Neuronal stem cell (in vitro differentiated cells): ENCODE data around the gene SRSF9.

Experiments
- DNase-seq: peaks from one replicate; pipeline ENCODE4 v3.0.0-alpha.2; 2013; ENCODE audit warnings: low spot score
- H2AFZ ChIP-seq: one replicate; pipeline ENCODE4 v1.6.1; 2013; ENCODE audit warnings: mild to moderate bottlenecking, low read length, inconsistent platforms
- H2AK5ac ChIP-seq: 2 replicates; pipeline ENCODE4 v1.6.1; 2013; ENCODE audit warnings: low read depth, mild to moderate bottlenecking, inconsistent platforms, low read length, moderate library complexity, mixed read lengths
- H2BK120ac ChIP-seq: 2 replicates; pipeline ENCODE4 v1.6.1; 2013; ENCODE audit warnings: low read depth, mild to moderate bottlenecking, inconsistent platforms, low read length, moderate library complexity, mixed read lengths
- H2BK12ac ChIP-seq: one replicate; pipeline ENCODE4 v1.6.1; 2013; ENCODE audit warnings: low read length, inconsistent platforms
- H2BK15ac ChIP-seq: 2 replicates; pipeline ENCODE4 v1.6.1; 2013; ENCODE audit warnings: mild to moderate bottlenecking, low read length, inconsistent platforms, mixed read lengths
- H2BK5ac ChIP-seq: one replicate; pipeline ENCODE4 v1.6.1; 2013; ENCODE audit warnings: inconsistent platforms, mild to moderate bottlenecking, low read length, moderate library complexity
- H3K14ac ChIP-seq: one replicate; pipeline ENCODE4 v1.6.1; 2013; ENCODE audit warnings: low read length, inconsistent platforms
- H3K18ac ChIP-seq: 2 replicates; pipeline ENCODE4 v1.6.1; 2013; ENCODE audit warnings: low read length, inconsistent platforms
- H3K23ac ChIP-seq: 2 replicates; pipeline ENCODE4 v1.6.1; 2013; ENCODE audit warnings: low read depth, mild to moderate bottlenecking, mixed read lengths, low read length, inconsistent platforms; ENCODE audit not compliant: poor library complexity
- H3K27ac ChIP-seq: replicated peaks from 3 replicates; pipeline ENCODE4 v1.5.1; 2013; ENCODE audit warnings: low read length, inconsistent platforms
- H3K27me3 ChIP-seq, 3 experiments: 2 replicates each; pipeline ENCODE4 v1.6.1; 2013; ENCODE audit warnings: low read length in 3 of 3, mild to moderate bottlenecking in 2 of 3, inconsistent platforms in 1 of 3, low read depth in 1 of 3, mixed read lengths in 1 of 3, moderate library complexity in 1 of 3; ENCODE audit not compliant: control insufficient read depth in 3 of 3, insufficient read depth in 3 of 3
- H3K36me3 ChIP-seq, 2 donors: replicated peaks in 1 of 2; 2 replicates each; pipeline ENCODE4 v1.6.1; 2013; ENCODE audit warnings: low read length in 2 of 2; ENCODE audit not compliant: control insufficient read depth in 2 of 2, insufficient read depth in 2 of 2
- H3K4ac ChIP-seq: 2 replicates; pipeline ENCODE4 v1.6.1; 2013; ENCODE audit warnings: inconsistent platforms, mild to moderate bottlenecking, low read length, moderate library complexity
- H3K4me1 ChIP-seq, 2 donors: 1 replicate in 1 of 2; 2 replicates in 1 of 2; pipeline ENCODE4 v1.6.1; 2013; ENCODE audit warnings: low read length in 2 of 2, low read depth in 1 of 2; ENCODE audit not compliant: control insufficient read depth in 2 of 2, insufficient read depth in 1 of 2
- H3K4me2 ChIP-seq: one replicate; pipeline ENCODE4 v1.6.1; 2013; ENCODE audit warnings: mild to moderate bottlenecking, low read length, inconsistent platforms; ENCODE audit not compliant: insufficient read depth, poor library complexity, severe bottlenecking
- H3K4me3 ChIP-seq, 2 donors: 2 replicates each; pipeline ENCODE4 v1.5.1; 2013; ENCODE audit warnings: low read length in 2 of 2, mild to moderate bottlenecking in 2 of 2, inconsistent platforms in 1 of 2, moderate library complexity in 1 of 2
- H3K79me1 ChIP-seq: one replicate; pipeline ENCODE4 v1.6.1; 2013; ENCODE audit warnings: low read depth, mild to moderate bottlenecking, inconsistent platforms, low read length, moderate library complexity
- H3K9ac ChIP-seq: one replicate; pipeline ENCODE4 v1.6.1; 2013; ENCODE audit warnings: mild to moderate bottlenecking, low read depth, low read length, inconsistent platforms; ENCODE audit not compliant: poor library complexity
- H3K9me3 ChIP-seq, 2 donors: replicated peaks in 1 of 2; 2 replicates each; pipeline versions ENCODE3 to v1.6.1; 2013; ENCODE audit warnings: low read length in 2 of 2, mild to moderate bottlenecking in 2 of 2, inconsistent platforms in 1 of 2, low read depth in 1 of 2, mixed read lengths in 1 of 2, moderate library complexity in 1 of 2; ENCODE audit not compliant: control insufficient read depth in 2 of 2, insufficient read depth in 1 of 2
- H4K8ac ChIP-seq: one replicate; pipeline ENCODE4 v1.6.1; 2013; ENCODE audit warnings: low read depth, mild to moderate bottlenecking, inconsistent platforms, low read length, moderate library complexity
- H4K91ac ChIP-seq: one replicate; pipeline ENCODE4 v1.6.1; 2013; ENCODE audit warnings: low read length, low read depth, mild to moderate bottlenecking, inconsistent platforms; ENCODE audit not compliant: poor library complexity
- WGBS, 2 donors: extraction: QIAGEN DNeasy Blood & Tissue Kit; methylation state at CpG; one replicate each; pipeline ENCODE4 v1.1.7; 2013; ENCODE audit warnings: missing lambda C conversion rate in 2 of 2, mixed read lengths in 1 of 2; ENCODE audit not compliant: insufficient read length in 2 of 2, insufficient replicate concordance in 1 of 2; ENCODE audit errors: extremely low coverage in 2 of 2; 5-methylcytosine and 5-hydroxymethylcytosine counted together

Gene SRSF9

GRCh38 chr12:120432772-120433525 is 36.6 kb downstream of the SRSF9 start:
- no peak for DNase-seq
- Histone ChIP-seq H2AK5ac (peak overlapping the region; percentile 70), H3K36me3 (no peaks in the 10 kb centered on the region), H3K18ac (no peak overlapping the region), H3K27me3 (no peaks in the 10 kb centered on the region), H3K27ac (no peak overlapping the region), H2AFZ (peak overlapping the region; percentile 40), H3K9me3 (no peaks in the 10 kb centered on the region), H2BK5ac (peak overlapping the region; percentile 82), H3K23ac (no peak overlapping the region), H2BK15ac (no peak overlapping the region), H3K4me3 (no peak overlapping the region), H3K79me1 (peaks cover under 1% of the 10 kb centered on the region), H3K4me2 (no peak overlapping the region), H4K91ac (no peak overlapping the region), H3K9ac (no peak overlapping the region), H3K4ac (no peak overlapping the region), H4K8ac (no peak overlapping the region), H2BK12ac (no peak overlapping the region), H3K14ac (no peak overlapping the region), H3K4me1 (no peaks in the 10 kb centered on the region), H2BK120ac (no peak overlapping the region)
- no CpG with 5 or more reads among the region's 10 CpGs for WGBS, 2 donors

DNA sequence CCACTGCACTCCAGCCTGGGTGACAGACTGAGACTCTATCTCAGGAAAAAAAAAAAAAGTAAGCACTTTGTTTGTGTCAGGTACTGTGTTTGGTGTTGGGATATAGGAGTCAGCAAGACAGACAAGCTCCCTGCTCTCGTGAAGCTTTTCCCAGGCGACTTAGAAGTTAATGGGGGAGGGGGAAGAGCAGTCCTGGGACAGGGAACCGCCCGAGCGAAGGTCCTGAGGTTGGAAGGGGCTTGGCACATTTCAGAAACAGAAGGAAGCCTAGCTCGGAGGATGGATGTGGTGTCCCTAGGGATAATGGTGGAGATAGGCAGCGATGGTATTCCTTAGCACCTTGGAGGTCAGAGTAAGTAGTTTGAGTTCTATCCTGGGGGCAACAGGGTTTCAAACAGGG is 40.2 kb downstream of the SRSF9 start:
- Histone ChIP-seq H3K27ac (no peak overlapping the region), H2BK15ac (no peak overlapping the region), H3K14ac (no peak overlapping the region), H3K4me3 (no peak overlapping the region), H2AK5ac (no peak overlapping the region), H2BK120ac (no peak overlapping the region), H3K18ac (no peak overlapping the region), H2BK12ac (no peak overlapping the region), H3K4me1 (peaks cover 0 to 3% of the 10 kb centered on the region in 2 donors), H3K36me3 (no peaks in the 10 kb centered on the region), H3K79me1 (no peaks in the 10 kb centered on the region), H3K23ac (no peak overlapping the region), H3K4me2 (no peak overlapping the region), H4K8ac (no peak overlapping the region), H2BK5ac (no peak overlapping the region), H3K4ac (no peak overlapping the region), H4K91ac (no peak overlapping the region), H2AFZ (no peak overlapping the region), H3K9me3 (no peaks in the 10 kb centered on the region), H3K9ac (no peak overlapping the region), H3K27me3 (no peaks in the 10 kb centered on the region)
- WGBS, 2 donors: no CpG with 5 or more reads among the region's 7 CpGs
- no peak for DNase-seq

DNA sequence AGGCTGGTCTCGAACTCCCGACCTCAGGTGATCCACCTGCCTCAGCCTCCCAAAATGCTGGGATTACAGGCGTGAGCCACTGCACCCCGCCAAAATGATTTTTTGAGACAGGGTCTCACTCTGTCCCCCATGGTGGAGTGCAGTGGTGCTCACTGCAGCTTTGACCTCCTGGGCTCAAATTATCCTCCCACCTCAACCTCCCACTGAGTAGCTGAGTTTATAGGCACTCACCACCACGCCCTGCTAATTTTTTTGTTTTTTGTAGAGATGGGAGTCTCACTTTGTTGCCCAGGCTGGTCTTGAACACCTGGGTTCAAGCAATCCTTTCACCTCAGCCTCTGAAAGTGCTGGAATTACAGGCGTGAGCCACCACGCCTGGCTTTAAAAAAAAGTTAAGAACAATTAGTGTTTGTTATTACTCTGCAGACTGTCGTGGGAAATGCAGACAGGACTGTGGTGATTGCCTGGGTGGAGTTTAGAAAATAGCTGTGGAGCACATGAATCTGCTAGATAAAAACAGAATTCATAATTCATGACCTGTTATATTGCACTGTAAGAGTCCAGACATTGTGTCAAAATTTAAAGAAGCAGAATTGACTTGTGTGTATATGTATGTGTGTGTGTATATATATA is 40.8 kb downstream of the SRSF9 start:
- Histone ChIP-seq H3K4ac (no peak overlapping the region), H4K91ac (no peak overlapping the region), H3K36me3 (no peaks in the 10 kb centered on the region), H3K23ac (no peak overlapping the region), H3K79me1 (no peaks in the 10 kb centered on the region), H3K18ac (no peak overlapping the region), H3K4me1 (peaks cover 0 to 3% of the 10 kb centered on the region in 2 donors), H3K9ac (no peak overlapping the region), H2BK15ac (no peak overlapping the region), H2AK5ac (no peak overlapping the region), H2BK5ac (no peak overlapping the region), H3K4me2 (no peak overlapping the region), H3K27ac (no peak overlapping the region), H3K9me3 (no peaks in the 10 kb centered on the region), H2BK120ac (no peak overlapping the region), H4K8ac (no peak overlapping the region), H3K27me3 (no peaks in the 10 kb centered on the region), H3K4me3 (no peak overlapping the region), H2AFZ (no peak overlapping the region), H2BK12ac (no peak overlapping the region), H3K14ac (no peak overlapping the region)
- no peak for DNase-seq
- WGBS, 2 donors: no CpG with 5 or more reads among the region's 8 CpGs

DNA sequence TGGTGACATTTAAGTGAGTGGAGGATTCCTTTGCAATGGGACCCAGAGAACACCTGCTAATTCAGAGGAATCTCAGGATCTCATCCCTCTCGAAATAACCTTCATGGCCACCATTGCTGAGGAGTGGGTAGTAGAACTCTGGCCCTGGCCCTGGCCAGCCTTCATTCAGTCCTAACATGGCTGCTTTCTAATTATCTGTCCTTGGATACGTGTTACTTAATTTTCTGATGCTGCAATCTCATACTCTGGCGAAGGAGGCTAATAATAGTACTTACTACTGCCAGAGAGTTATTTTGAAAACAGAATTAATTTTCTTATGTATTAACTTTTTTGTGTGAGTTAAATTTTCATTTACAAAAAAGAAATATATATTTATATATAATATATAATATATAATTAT is 43.8 kb downstream of the SRSF9 start:
- Histone ChIP-seq H3K4me2 (no peak overlapping the region), H2AK5ac (no peak overlapping the region), H3K9me3 (no peaks in the 10 kb centered on the region), H3K23ac (no peak overlapping the region), H3K18ac (no peak overlapping the region), H3K27me3 (no peaks in the 10 kb centered on the region), H3K79me1 (no peaks in the 10 kb centered on the region), H2BK12ac (no peak overlapping the region), H4K91ac (no peak overlapping the region), H3K14ac (no peak overlapping the region), H3K36me3 (no peaks in the 10 kb centered on the region), H3K4me3 (no peak overlapping the region), H2BK120ac (no peak overlapping the region), H2BK5ac (no peak overlapping the region), H3K4ac (no peak overlapping the region), H3K9ac (no peak overlapping the region), H3K4me1 (peaks cover 2 to 3% of the 10 kb centered on the region in 2 donors), H2BK15ac (no peak overlapping the region), H3K27ac (no peak overlapping the region), H4K8ac (no peak overlapping the region), H2AFZ (peak overlapping the region; percentile 75)
- WGBS, 2 donors: no CpG with 5 or more reads among the region's 3 CpGs
- DNase-seq: no peak
